Loucy (cell line): ENCODE data around the gene INPP5F.

Experiments used
- EZH2phosphoT487 ChIP-seq: fragments of 200-600 bp; IDR thresholded peaks from 2 replicates; pipeline ENCODE4 v1.6.1; 2018; ENCODE audit warnings: antibody characterized with exemption, mild to moderate bottlenecking, moderate library complexity, borderline replicate concordance
- TF ChIP-seq, protein P1 (sequence below): fragments of 200-600 bp; sonication (generic); conservative IDR thresholded peaks from 2 replicates; pipeline ENCODE4 v1.5.1; 2014; ENCODE audit warnings: mild to moderate bottlenecking, antibody characterized with exemption, low read length

DNA sequence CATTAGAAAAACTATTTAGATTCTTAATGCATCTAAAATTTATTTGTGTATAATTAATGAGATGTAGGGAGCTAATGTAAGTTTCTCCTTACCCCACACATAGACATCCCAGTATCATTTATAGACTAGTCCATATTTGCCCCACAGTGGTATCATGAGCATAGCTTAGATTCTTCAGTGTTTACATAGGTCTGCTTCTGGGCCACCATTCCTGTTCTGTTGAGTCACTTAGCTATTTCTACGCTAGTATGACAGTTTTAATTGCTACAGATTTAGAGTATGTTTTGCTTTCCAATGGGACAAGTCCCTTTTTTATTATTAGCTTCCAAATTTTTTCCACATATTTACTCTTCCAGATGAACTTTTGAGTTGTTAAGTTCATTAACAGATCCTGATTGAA is 77.4 kb downstream of the INPP5F start:
- TF ChIP-seq, protein P1, sequence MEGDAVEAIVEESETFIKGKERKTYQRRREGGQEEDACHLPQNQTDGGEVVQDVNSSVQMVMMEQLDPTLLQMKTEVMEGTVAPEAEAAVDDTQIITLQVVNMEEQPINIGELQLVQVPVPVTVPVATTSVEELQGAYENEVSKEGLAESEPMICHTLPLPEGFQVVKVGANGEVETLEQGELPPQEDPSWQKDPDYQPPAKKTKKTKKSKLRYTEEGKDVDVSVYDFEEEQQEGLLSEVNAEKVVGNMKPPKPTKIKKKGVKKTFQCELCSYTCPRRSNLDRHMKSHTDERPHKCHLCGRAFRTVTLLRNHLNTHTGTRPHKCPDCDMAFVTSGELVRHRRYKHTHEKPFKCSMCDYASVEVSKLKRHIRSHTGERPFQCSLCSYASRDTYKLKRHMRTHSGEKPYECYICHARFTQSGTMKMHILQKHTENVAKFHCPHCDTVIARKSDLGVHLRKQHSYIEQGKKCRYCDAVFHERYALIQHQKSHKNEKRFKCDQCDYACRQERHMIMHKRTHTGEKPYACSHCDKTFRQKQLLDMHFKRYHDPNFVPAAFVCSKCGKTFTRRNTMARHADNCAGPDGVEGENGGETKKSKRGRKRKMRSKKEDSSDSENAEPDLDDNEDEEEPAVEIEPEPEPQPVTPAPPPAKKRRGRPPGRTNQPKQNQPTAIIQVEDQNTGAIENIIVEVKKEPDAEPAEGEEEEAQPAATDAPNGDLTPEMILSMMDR: no peak
- no peak for TF ChIP-seq EZH2phosphoT487
